Left cardiac atrium (tissue), 4 donors: Measurements from ENCODE around the gene AOPEP. TPM values are rescaled to one million over a fixed set of nuclear protein-coding genes. Genes with fewer than 3 reads are reported as not detected.

Experiments
- ATAC-seq, 2 donors: fragments of 200-7000 bp; cut with Tn5 transposase; one replicate each; pipeline ENCODE4 v1.9.1; 2020; ENCODE audit warnings: mild to moderate bottlenecking in 2 of 2, moderate library complexity in 2 of 2
- DNase-seq: peaks from one replicate; pipeline ENCODE4 v3.0.0-alpha.2; 2020
- intact Hi-C, 2 donors: fragments of 100-400 bp; cut with DNase I; formaldehyde crosslinking; loops; one replicate each; pipeline versions ENCODE4 v1.14.1 to v1.15.1; 2022 to 2023
- total RNA-seq, 2 donors: library from RNA; stranded (reverse); fragmentation: NEBNext Ultra II Directional; extraction: Animal tissue kit (Norgen Biotek cat#: 25700); gene quantifications; one replicate each; pipeline ENCODE4 v1.2.1, GENCODE V29; 2021
- donor health status: DM: no; HTN: yes; CAD: no.
- donor health status: DM: no; HTN: yes; CAD: no; lungs with severe emphysema.
- donor health status: DM: yes; HTN: yes; CAD: no.
- donor health status: Dilated cardiomyopathy.

The AOPEP gene
- total RNA-seq, 2 donors from 2014 or later: 128 to 132 TPM

- intact Hi-C loops: no loop called here
- no peak for DNase-seq
These were observed 75.8 kb downstream of the AOPEP start for GRCh38 chr9:94802251-94802650.

DNA sequence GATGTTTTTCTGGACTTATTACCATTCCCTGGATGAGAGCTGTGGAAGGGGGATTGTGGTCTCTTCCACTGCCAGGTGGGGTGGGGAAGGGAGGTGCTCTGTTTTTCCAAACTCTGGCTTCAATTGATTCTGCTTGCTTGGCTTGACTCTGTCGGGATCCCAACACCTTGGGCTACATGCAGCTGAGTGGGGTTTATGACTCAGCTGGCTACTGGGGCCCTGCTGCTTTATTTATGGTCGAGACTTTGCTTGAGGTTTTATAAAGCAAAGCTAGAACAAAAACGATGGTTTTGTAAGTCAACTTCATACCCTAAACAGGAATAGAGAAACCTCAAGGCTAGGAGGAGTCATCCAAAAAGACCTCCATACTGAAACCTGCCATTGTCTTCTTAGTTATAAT is 76.3 kb downstream of the AOPEP start:
- intact Hi-C loops: no loop called here
- DNase-seq: no peak
- no peak for ATAC-seq

More at GRCh38 chr9:94802251-94802650, 75.8 kb downstream of the AOPEP start:
- no peak for ATAC-seq

DNA sequence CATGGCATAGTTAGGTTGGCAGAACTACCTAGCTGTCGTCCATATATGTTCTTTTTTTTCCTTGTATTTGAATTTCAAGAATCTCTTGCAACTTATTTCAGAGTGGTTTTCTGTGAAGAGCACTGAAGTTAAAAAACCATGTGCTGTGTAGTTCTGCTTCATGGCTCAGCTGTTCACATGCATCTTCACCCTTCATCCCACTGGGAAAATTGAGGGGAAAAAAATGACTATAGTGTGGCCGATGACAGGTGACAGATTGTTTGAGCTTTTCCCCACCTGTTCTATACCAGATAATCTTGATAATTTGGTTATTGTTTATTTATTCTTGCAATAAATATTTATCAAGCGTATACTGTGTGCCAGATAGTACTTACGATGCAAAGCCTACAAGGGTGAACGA is 77.8 kb downstream of the AOPEP start:
- no peak for DNase-seq
- intact Hi-C loops: no loop called here
- no peak for ATAC-seq

GRCh38 chr9:94805051-94805489 is 78.6 kb downstream of the AOPEP start:
- intact Hi-C loops: no loop called here
- ATAC-seq: no peak

GRCh38 chr9:94805585-94805984 is 79.1 kb downstream of the AOPEP start:
- ATAC-seq: peak in 1 of 2 donors; percentile 91
- intact Hi-C loops: no loop called here
- no peak for DNase-seq

More at GRCh38 chr9:94805051-94805489, 78.6 kb downstream of the AOPEP start:
- no peak for DNase-seq

DNA sequence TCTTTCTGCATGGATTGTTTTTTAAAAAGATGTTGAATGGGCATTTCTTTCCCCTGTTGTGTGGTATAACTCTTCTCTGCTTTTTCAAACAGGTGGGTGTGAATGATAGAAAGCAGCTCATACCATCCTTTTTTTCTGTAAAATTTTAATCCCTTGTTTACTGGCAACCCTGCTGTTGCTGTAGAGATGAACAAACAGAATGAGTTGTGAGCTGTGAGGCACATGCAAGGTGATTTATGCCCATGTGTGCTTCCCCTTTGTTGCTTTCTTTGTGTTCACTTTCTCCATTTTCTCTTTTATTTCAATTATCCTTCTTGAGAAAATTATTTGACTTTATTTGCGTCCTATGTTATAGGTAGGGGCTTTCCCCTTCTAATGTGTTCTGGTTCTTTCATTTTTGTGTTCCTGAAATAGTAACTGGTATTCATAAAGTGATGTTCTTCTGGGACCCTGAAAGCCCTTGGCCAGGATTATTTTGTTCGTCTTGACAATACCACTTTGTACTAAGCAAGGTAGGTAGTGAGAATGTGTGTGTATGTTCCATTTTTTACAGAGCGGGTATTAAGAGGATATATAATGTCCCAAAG is 79.9 kb downstream of the AOPEP start:
- no peak for DNase-seq
- intact Hi-C loops: no loop called here
- ATAC-seq: peak in 1 of 2 donors; percentile 35

DNA sequence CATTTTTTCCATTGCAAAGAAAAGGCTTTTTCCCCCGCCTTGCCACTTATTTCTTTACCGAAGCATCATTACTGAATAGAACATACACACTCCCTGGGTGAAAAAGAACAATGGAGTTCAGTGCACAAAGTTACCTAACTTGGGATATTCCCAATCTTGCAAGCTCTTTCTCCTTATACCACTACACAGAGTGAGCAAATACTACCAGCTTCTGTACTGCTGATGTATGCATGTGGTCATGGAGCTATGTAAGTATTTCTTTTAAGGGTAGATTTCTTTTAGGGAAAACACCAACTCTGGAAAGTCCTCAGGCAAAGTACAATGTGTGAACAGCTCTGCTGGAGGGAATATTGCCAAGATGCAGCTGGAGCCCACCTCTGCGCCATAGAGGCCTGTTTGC is 81.1 kb downstream of the AOPEP start:
- no peak for ATAC-seq
- DNase-seq: no peak
- intact Hi-C loops: no loop called here

DNA sequence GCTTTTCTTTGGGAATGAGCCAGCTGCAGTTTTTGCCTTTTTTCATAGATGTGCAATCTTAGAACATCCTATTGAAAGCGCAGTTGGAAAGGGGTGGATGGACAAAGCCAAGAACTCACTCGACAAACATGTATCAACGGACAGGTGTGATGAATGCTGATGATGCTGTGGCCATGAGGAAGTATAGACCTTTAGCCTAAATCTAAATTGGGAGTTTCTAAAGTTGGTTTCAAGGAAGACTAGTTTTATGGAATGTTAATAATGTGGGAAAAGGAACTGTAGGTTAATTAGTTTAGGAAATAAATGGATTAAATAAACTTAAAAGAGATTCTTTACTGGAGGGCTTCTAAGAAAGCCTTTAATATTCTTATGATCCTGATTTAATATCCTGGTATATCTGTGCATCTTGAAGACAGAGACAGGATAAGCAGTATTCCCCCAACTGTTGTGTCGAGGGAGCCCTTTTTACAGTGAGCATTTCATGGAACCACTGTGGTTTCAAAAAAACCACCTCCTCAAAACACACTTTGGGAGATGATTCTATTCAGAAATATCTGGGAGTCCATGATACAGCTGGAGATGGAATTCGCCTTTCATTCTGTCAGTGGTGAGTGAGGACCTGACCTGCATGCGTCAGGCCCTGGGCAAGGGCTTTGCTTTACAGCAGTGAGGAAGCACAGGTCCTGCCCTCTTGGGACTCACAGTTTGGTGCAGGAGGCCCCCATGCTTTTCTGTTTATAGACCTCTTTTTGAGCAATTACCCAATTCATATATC is 82.6 kb downstream of the AOPEP start:
- no peak for ATAC-seq
- intact Hi-C loops: no loop called here
- DNase-seq: no peak

GRCh38 chr9:94809778-94810177 is 83.3 kb downstream of the AOPEP start:
- ATAC-seq (no peak), DNase-seq (no peak)
- intact Hi-C loops: no loop called here

- ATAC-seq (no peak), DNase-seq (no peak)
- intact Hi-C loops: no loop called here
These were observed 84.6 kb downstream of the AOPEP start for GRCh38 chr9:94811074-94811473.

DNA sequence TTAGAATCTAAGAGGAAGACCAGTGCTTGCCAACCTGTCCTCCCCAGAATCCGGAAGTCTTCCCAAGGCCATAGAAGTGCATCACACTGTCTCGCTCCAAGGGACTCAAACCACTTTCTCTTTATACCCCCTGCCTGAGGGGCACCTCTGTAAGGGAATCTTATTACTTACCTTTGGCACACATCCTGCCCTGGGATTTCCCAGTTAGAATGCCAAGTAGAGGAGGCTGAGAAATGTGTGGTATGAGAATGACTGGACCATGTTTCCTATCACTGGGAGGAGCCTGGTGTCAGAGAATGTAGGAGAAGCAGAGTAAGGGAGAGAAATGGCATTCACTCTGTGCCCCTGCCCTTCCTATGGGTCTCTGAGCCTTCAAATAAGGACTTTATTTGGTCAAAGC is 85.8 kb downstream of the AOPEP start:
- DNase-seq (no peak), ATAC-seq (peak; percentile 46 to 75)
- intact Hi-C loops: no loop called here

DNA sequence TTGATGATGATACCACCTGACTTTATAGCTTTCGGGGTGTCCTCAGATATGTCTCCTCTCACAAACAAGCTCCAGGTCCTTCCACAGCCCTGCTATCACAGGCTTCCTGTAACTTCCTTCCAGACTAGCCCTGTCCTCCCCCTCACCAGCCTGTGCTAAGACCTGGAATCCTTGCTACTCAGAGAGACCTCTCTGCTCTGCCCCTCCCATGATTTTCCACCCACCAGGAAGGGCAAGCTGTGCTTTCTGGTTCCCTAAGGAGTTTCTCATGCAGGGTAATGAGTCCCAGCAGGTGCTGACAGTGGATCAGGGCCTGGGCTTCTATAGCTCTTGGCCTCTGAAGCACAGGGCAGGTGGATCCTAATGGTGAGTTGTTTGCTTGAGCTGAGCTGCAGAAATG is 86.9 kb downstream of the AOPEP start:
- ATAC-seq (peak in 1 of 2 donors; percentile 62), DNase-seq (no peak)
- intact Hi-C loops: no loop called here

GRCh38 chr9:94817291-94818177 is 91.0 kb downstream of the AOPEP start:
- ATAC-seq (no peak), DNase-seq (no peak)
- intact Hi-C loops: no loop called here

DNA sequence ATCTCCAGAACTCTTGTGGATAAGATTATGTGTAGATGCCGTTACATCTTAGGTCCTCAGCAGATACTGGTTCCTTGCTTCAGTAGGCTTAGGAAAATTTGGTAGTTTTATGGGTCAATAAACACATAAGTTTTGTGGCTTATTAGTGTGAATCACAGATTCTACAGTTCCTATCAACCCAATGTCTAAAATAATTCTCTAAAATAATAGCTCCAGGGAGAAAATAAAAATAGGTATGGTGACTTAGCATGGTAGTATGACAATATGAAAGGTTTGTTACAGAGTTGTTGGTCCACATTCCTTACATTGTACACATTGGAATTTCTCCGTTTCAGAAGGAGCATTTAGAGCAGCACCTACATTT is 91.7 kb downstream of the AOPEP start:
- no peak for DNase-seq
- intact Hi-C loops: no loop called here
- no peak for ATAC-seq

DNA sequence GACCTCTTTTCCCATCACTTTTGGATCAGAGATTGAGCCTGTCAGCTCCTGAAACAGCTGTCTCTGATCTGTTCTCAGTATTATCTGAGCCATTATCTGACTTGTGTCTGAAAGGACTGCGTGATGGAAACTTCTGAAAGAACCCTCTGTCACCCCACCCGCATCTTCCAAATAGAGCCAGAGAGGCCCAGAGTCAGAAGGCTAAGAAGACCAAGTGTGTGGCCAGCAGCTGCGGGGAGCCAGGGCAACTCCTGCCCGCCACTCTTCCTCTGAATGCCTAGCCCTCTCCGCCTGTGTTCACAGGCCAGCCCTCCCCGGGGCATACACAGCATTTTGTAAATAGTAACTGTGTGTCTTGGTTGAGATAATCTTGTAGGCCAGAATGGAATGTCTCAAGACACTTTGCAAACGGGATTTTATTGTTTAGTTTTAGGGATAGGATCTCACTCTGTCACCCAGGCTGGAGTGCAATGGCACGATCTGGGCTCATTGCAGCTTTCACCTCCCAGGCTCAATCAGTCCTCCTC is 92.7 kb downstream of the AOPEP start:
- peak; percentile 68 to 73 for ATAC-seq
- DNase-seq: peak; percentile 44

GRCh38 chr9:94821098-94821887 is 94.8 kb downstream of the AOPEP start:
- ATAC-seq: no peak
- no peak for DNase-seq
- intact Hi-C loops: loop anchor here in 1 of 2 donors (5.0 kb wide), 1 partner anchor 41 kb away; no protein-coding TSS in a partner anchor

More for the DNA sequence above, 92.7 kb downstream of the AOPEP start:
- intact Hi-C loops: no loop called here

- ATAC-seq: peak in 1 of 2 donors; percentile 55
- intact Hi-C loops: loop anchor here in 1 of 2 donors (5.0 kb wide), 1 partner anchor 40 kb away; no protein-coding TSS in a partner anchor
These were observed 95.8 kb downstream of the AOPEP start for GRCh38 chr9:94822273-94822672.

DNA sequence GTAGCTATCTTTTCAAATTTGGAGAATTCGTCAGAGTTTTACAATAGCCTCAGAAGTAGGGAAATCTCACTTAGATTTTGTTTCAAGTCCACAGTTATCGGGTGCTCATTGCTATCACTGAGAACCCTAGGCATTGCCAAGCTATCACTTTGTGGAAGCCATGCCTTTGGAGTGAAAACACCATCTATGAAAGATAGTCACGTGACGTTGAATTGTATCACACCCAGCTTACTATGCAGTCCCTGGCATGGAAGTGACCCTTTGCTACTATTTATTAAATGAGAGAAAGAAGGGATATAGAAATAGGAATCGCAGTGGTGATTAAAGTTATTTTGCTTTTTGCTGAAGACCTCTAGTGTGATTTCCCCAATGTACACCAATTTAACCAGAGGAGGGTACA is 97.2 kb downstream of the AOPEP start:
- ATAC-seq: no peak
- DNase-seq: no peak
- intact Hi-C loops: loop anchor here in 1 of 2 donors (5.0 kb wide), 1 partner anchor 39 kb away; no protein-coding TSS in a partner anchor

More at GRCh38 chr9:94822273-94822672, 95.8 kb downstream of the AOPEP start:
- DNase-seq: no peak
